Measurements from ENCODE around the gene LETM1.

GRCh38 chr4:1792158-1792831 is 63.7 kb downstream of the LETM1 start:
- TF ChIP-seq CTCF (conservative IDR thresholded peaks at IDR 0.05 in 1 of 2, IDR thresholded peaks at IDR 0.05 in 1 of 2; ENCODE audit: extremely low read depth in 1 of 2, insufficient read depth in 1 of 2, low read depth in 1 of 2, low read length in 2 of 2) (no peak), EZH2 (IDR thresholded peaks at IDR 0.05; ENCODE audit: borderline replicate concordance, low read length) (no peak)

All from mammary epithelial cell (primary cell).